Measurements from ENCODE around the gene GART.
"Not testable (repeated sequence)": the region's sequence is repeated elsewhere in the genome, so short reads cannot be mapped to it uniquely, and the experiment has no call there.

GART gene

GRCh38 chr21:33541756-33542639 lies at the start of gene GART:
GART (minus strand) TSS chr21:33542117; CDS start chr21:33539315, 2,802 bp downstream.
- DNase-seq: peak; percentile 84

GRCh38 chr21:33588485-33589335 lies 46.8 kb upstream of the GART start, which contains the start of gene DONSON:
DONSON (minus strand) TSS chr21:33588684; CDS start chr21:33588641, 43 bp downstream.
- DNase-seq: peak; percentile 96

- peak; percentile 32 for DNase-seq
Measured at GRCh38 chr21:33587792-33588484, 46.0 kb upstream of the GART start.

- no peak for DNase-seq
Measured at GRCh38 chr21:33586927-33587326, 45.0 kb upstream of the GART start.

- no peak for DNase-seq
Measured at GRCh38 chr21:33584455-33584854, 42.5 kb upstream of the GART start.

- peak; percentile 16 for DNase-seq
Measured at GRCh38 chr21:33578959-33579542, 37.1 kb upstream of the GART start.

- no peak for DNase-seq
Measured at GRCh38 chr21:33578214-33578613, 36.3 kb upstream of the GART start.

- DNase-seq: not testable (repeated sequence)
Measured at GRCh38 chr21:33576741-33577141, 34.8 kb upstream of the GART start.

- no peak for DNase-seq
Measured at GRCh38 chr21:33572350-33572749, 30.4 kb upstream of the GART start.

GRCh38 chr21:33569991-33570390 lies 28.1 kb upstream of the GART start:
- DNase-seq: no peak

- no peak for DNase-seq
Measured at GRCh38 chr21:33568448-33568847, 26.5 kb upstream of the GART start.

- no peak for DNase-seq
Measured at GRCh38 chr21:33567914-33568313, 26.0 kb upstream of the GART start.

- no peak for DNase-seq
Measured at GRCh38 chr21:33566514-33566913, 24.6 kb upstream of the GART start.

- no peak for DNase-seq
Measured at GRCh38 chr21:33562389-33562788, 20.5 kb upstream of the GART start.

- no peak for DNase-seq
Measured at GRCh38 chr21:33561373-33561772, 19.5 kb upstream of the GART start.

GRCh38 chr21:33560965-33561364 lies 19.0 kb upstream of the GART start:
- no peak for DNase-seq

GRCh38 chr21:33559813-33560212 lies 17.9 kb upstream of the GART start:
- DNase-seq: no peak

- DNase-seq: no peak
Measured at GRCh38 chr21:33558777-33559421, 17.0 kb upstream of the GART start.

- no peak for DNase-seq
Measured at GRCh38 chr21:33557447-33557846, 15.5 kb upstream of the GART start.

GRCh38 chr21:33554982-33555344 lies 13.0 kb upstream of the GART start:
- no peak for DNase-seq

GRCh38 chr21:33554236-33554981 lies 12.5 kb upstream of the GART start:
- DNase-seq: no peak

Measured in suppressor macrophage treated with lipopolysaccharide for 4 hours (primary cell).